GF-D8 (cell line): ENCODE data around the gene AADACL2.

Experiments used
- DNase-seq: peaks from one replicate; lab custom pipeline; 2025; lab: John Stamatoyannopoulos, UW

AADACL2 gene

DNA sequence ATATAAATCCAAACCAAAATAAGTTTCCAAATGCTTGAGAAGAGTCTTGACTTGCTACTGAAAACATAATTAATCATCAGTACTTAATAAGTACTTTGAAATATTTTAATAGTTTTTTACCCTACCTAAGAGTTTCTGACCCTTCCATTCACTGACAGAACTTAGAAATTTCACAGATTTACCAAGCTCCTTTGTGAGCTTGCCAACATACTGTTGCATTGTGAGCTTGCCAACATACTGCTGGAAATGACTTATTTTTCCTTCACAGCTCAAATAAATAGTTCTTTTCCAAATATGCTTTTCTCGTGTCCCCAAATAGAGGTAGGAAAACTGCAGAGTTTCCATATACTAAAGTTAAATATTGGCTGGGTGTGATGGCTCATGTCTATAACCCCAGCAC is 70.5 kb downstream of the AADACL2 start:
- DNase-seq, result no peak

GRCh38 chr3:151806838-151807237 is 73.1 kb downstream of the AADACL2 start:
- DNase-seq, result no peak
